HEK293T (cell line): ENCODE data around the gene FAM9C.

ENCODE experiments used
- FOXK2 ChIP-seq: fragments of 450-650 bp; IDR thresholded peaks from 2 replicates; pipeline ENCODE4 v1.6.1; 2016; ENCODE audit warnings: mild to moderate bottlenecking
- FOXM1 ChIP-seq: fragments of 450-650 bp; IDR thresholded peaks from 2 replicates; pipeline ENCODE4 v1.6.1; 2017; ENCODE audit warnings: mild to moderate bottlenecking, borderline replicate concordance
- LEF1 ChIP-seq: fragments of 450-650 bp; IDR thresholded peaks from 2 replicates; pipeline ENCODE4 v1.6.1; 2017; ENCODE audit warnings: mild to moderate bottlenecking, borderline replicate concordance
- PKNOX1 ChIP-seq: fragments of 450-650 bp; IDR thresholded peaks from 2 replicates; pipeline ENCODE4 v1.6.1; 2016
- SP1 ChIP-seq: fragments of 450-650 bp; IDR thresholded peaks from 2 replicates; pipeline ENCODE4 v1.6.1; 2017
- TARDBP ChIP-seq: fragments of 450-650 bp; IDR thresholded peaks from 2 replicates; pipeline ENCODE4 v1.6.1; 2016

DNA sequence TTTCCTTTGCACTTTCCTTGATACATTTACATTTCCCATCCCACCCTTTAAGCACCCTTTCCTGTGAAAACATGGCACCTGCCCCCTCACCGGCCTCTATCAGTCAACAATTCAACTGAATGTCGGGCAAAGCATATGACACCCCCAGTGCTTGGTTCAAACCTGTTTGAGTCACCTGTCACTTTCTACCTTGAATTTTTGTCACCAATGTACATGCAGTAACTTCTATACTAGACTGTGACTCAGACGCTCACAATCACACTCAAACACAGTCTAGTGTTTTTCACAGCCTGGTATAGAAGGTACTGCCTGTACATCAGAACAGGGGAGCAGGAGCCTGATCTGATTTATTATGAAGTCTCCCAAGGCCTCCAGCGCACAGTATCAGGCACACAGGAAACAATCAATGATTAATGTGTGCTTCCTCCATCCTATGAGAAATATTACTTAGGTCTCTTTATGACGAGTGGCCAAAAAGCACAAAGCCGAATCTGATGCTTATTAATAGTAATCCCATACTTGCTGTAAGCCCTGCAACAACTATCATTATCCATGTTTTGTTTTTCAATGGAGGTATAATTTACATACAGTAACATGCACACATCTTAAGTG, 49.2 kb upstream of the FAM9C start:
- TF ChIP-seq SP1: no peak
- TF ChIP-seq PKNOX1: no peak
- no peak for TF ChIP-seq LEF1
- TF ChIP-seq FOXK2: no peak
- TF ChIP-seq TARDBP: no peak
- TF ChIP-seq FOXM1: no peak
